K562 (cell line): ENCODE data around the gene FITM1. TPM values are rescaled to one million over a fixed set of nuclear protein-coding genes. Genes with fewer than 3 reads are reported as not detected.
A peak's percentile ranks its signal among the peaks of the same experiment; 100 is the strongest.

Experiments used
- ATAC-seq: fragments of 200-7000 bp; cut with Tn5 transposase; 3 replicates; pipeline ENCODE4 v1.9.1; 2020; ENCODE audit warnings: moderate library complexity
- BruUV-seq: library from RNA; stranded (reverse); fragments of 400-500 nt; replicated peaks from 2 replicates; lab custom pipeline; 2021; lab: Mats Ljungman, UMichigan
- CTCF ChIA-PET: fragments of 300-600 bp; formaldehyde crosslinking; extraction: SDS; loops from one replicate; lab custom pipeline; 2021; ENCODE audit warnings: low intra/inter-chr PET ratio; lab: Yijun Ruan, JAX
- POLR2A ChIA-PET: fragments of 300-600, 350-650 bp; sonication (Branson Sonifier 250); formaldehyde crosslinking; extraction: SDS; loops from one replicate; lab custom pipeline; 2021; ENCODE audit warnings: antibody characterized with exemption, inconsistent platforms; lab: Yijun Ruan, JAX
- DNase-seq, 4 experiments: peaks; one replicate each; pipeline versions ENCODE4 v3.0.0 to v3.0.0-alpha.2; 2011 to 2018; ENCODE audit warnings: low spot score in 3 of 4, mixed read lengths in 3 of 4; ENCODE audit errors: extremely low read depth in 1 of 4
- FAIRE-seq: peaks from 2 replicates; lab custom pipeline; 2011; peaks lifted over from hg19 to GRCh38; lab: Jason Lieb, UNC
- H2AFZ ChIP-seq: 2 replicates; pipeline ENCODE4 v1.6.0; 2011; ENCODE audit warnings: low read depth, low read length, control low read depth, inconsistent platforms
- H3K27ac ChIP-seq: fragments of 200-600 bp; 3 replicates; pipeline ENCODE4 v1.8.0; 2011; ENCODE audit warnings: low read depth, mild to moderate bottlenecking, control low read depth, inconsistent platforms, low read length, moderate library complexity, mixed read lengths; ENCODE audit errors: extremely low read depth
- H3K27me3 ChIP-seq, 2 experiments: fragments of 300-600 bp in 1 of 2; 2 replicates in 1 of 2; 3 replicates in 1 of 2; pipeline versions ENCODE4 v1.6.0 to v1.8.0; 2011; ENCODE audit warnings: inconsistent platforms in 2 of 2, low read length in 2 of 2, mild to moderate bottlenecking in 1 of 2, mixed read lengths in 1 of 2, moderate library complexity in 1 of 2; ENCODE audit not compliant: control insufficient read depth in 2 of 2, insufficient read depth in 2 of 2
- H3K36me3 ChIP-seq: fragments of 300-600 bp; 3 replicates; pipeline ENCODE4 v1.8.0; 2011; ENCODE audit warnings: mild to moderate bottlenecking, low read length, inconsistent platforms; ENCODE audit not compliant: control insufficient read depth, insufficient read depth
- H3K4me1 ChIP-seq, 2 experiments: fragments of 200-600 bp in 1 of 2; replicated peaks in 1 of 2; 2 replicates in 1 of 2; 3 replicates in 1 of 2; pipeline versions ENCODE4 v1.5.1 to v1.8.0; 2011; ENCODE audit warnings: inconsistent platforms in 2 of 2, low read length in 2 of 2, mild to moderate bottlenecking in 1 of 2, mixed read lengths in 1 of 2, moderate library complexity in 1 of 2; ENCODE audit not compliant: control insufficient read depth in 2 of 2, insufficient read depth in 2 of 2
- H3K4me2 ChIP-seq: 2 replicates; pipeline ENCODE4 v1.6.1; 2011; ENCODE audit warnings: low read length, control low read depth, inconsistent platforms, mixed read lengths; ENCODE audit not compliant: insufficient read depth
- H3K4me3 ChIP-seq: fragments of 200-600 bp; sonication (generic), shearing (Covaris generic); 2 replicates; pipeline ENCODE4 v1.5.1; 2016; ENCODE audit warnings: control low read depth, inconsistent platforms
- H3K79me2 ChIP-seq: fragments of 200-600 bp; 3 replicates; pipeline ENCODE4 v1.8.0; 2011; ENCODE audit warnings: low read length, inconsistent platforms; ENCODE audit not compliant: control insufficient read depth, insufficient read depth
- H3K9ac ChIP-seq, 2 experiments: 2 replicates each; pipeline versions ENCODE4 v1.6.0 to v1.6.1; 2011; ENCODE audit warnings: low read depth in 2 of 2, low read length in 2 of 2, control low read depth in 1 of 2, inconsistent platforms in 1 of 2, mild to moderate bottlenecking in 1 of 2, mixed read lengths in 1 of 2; ENCODE audit not compliant: insufficient read depth in 1 of 2
- H3K9me1 ChIP-seq: one replicate; pipeline ENCODE4 v1.6.0; 2011; ENCODE audit warnings: inconsistent platforms, mild to moderate bottlenecking, low read length, moderate library complexity; ENCODE audit not compliant: control insufficient read depth, insufficient read depth
- H3K9me3 ChIP-seq: replicated peaks from 2 replicates; pipeline ENCODE4 v1.5.1; 2011; ENCODE audit warnings: low read depth, low read length, inconsistent platforms; ENCODE audit not compliant: control insufficient read depth, insufficient read depth
- H4K20me1 ChIP-seq: replicated peaks from 2 replicates; pipeline ENCODE4 v1.6.1; 2011; ENCODE audit warnings: low read length, inconsistent platforms, mixed read lengths; ENCODE audit not compliant: control insufficient read depth, insufficient read depth
- ATF3 ChIP-seq, 2 experiments: fragments of 450-650 bp in 1 of 2; sonication (generic) in 1 of 2; formaldehyde crosslinking in 1 of 2; IDR thresholded peaks in 1 of 2; conservative IDR thresholded peaks in 1 of 2; 2 replicates each; pipeline versions ENCODE4 v1.6.1 to v1.8.1; 2016 to 2023; ENCODE audit warnings: mild to moderate bottlenecking in 2 of 2, moderate library complexity in 2 of 2, inconsistent platforms in 1 of 2, missing genetic modification reagents in 1 of 2
- CEBPG ChIP-seq, 3 experiments: fragments of 200-800 bp in 1 of 3; sonication (Bioruptor generic) in 1 of 3; sonication (generic) in 1 of 3; formaldehyde crosslinking in 1 of 3; IDR thresholded peaks in 2 of 3; conservative IDR thresholded peaks in 1 of 3; 2 replicates each; pipeline versions ENCODE4 v1.6.1 to v1.8.0; 2016 to 2022; ENCODE audit warnings: missing compliant biosample characterization in 2 of 3, missing genetic modification characterization in 2 of 3, mild to moderate bottlenecking in 1 of 3, missing genetic modification reagents in 1 of 3
- E4F1 ChIP-seq: fragments of 250-450 bp; sonication (Bioruptor Pico); IDR thresholded peaks from 2 replicates; pipeline ENCODE4 v1.5.0; 2021; ENCODE audit warnings: mild to moderate bottlenecking, borderline replicate concordance
- HNRNPH1 ChIP-seq: fragments of 200-400 bp; formaldehyde crosslinking; optimal IDR thresholded peaks from 2 replicates; pipeline ENCODE3; 2017; ENCODE audit warnings: low read depth, mild to moderate bottlenecking, low read length, moderate library complexity
- ID3 ChIP-seq, 2 experiments: fragments of 250-450 bp in 1 of 2; fragments of 450-650 bp in 1 of 2; sonication (Bioruptor Pico) in 1 of 2; IDR thresholded peaks; 2 replicates each; pipeline versions ENCODE4 v1.6.1 to v1.8.0; 2016 to 2021; ENCODE audit warnings: mild to moderate bottlenecking in 2 of 2, moderate library complexity in 2 of 2, missing compliant biosample characterization in 1 of 2, missing genetic modification characterization in 1 of 2
- SRSF1 ChIP-seq: fragments of 200-400 bp; formaldehyde crosslinking; IDR thresholded peaks from 2 replicates; pipeline ENCODE4 v1.6.1; 2017; ENCODE audit warnings: mild to moderate bottlenecking, low read depth, low read length, moderate library complexity
- TEAD2 ChIP-seq: fragments of 450-650 bp; IDR thresholded peaks from 2 replicates; pipeline ENCODE4 v1.6.1; 2016; ENCODE audit warnings: missing genetic modification characterization, control low read depth, missing compliant biosample characterization
- ZNF175 ChIP-seq: fragments of 200-800 bp; sonication (Bioruptor generic); IDR thresholded peaks from 2 replicates; pipeline ENCODE4 v1.6.1; 2016; ENCODE audit warnings: low read depth, mild to moderate bottlenecking, missing genetic modification characterization, missing compliant biosample characterization
- ZNF584 ChIP-seq: fragments of 200-800 bp; sonication (Bioruptor generic); IDR thresholded peaks from 2 replicates; pipeline ENCODE4 v1.6.1; 2016; ENCODE audit warnings: low read depth, mild to moderate bottlenecking, missing genetic modification characterization, missing compliant biosample characterization
- WGBS: fragments of 100-300 bp; shearing (Covaris generic); methylation state at CpG from one replicate; pipeline ENCODE4 v1.1.6; 2016; ENCODE audit warnings: low coverage, mixed read lengths; ENCODE audit not compliant: insufficient coverage; ENCODE audit errors: missing lambda C conversion rate; 5-methylcytosine and 5-hydroxymethylcytosine counted together
- in situ Hi-C: fragments of 300-500 bp; cut with MboI; formaldehyde crosslinking; loops from 4 replicates; pipeline ENCODE4 v1.15.0; 2018; ENCODE audit warnings: inconsistent platforms, mixed read lengths
- intact Hi-C: fragments of 100-400 bp; cut with micrococcal nuclease; formaldehyde crosslinking; loops from 2 replicates; pipeline ENCODE4 v1.14.2; 2022
- polyA plus RNA-seq, 8 experiments: library from polyadenylated mRNA; depleted of rRNA in 4 of 8; stranded (reverse) in 5 of 8; unstranded in 3 of 8; fragments of >200 nt; fragmentation: Nextera tagmentation in 2 of 8; fragmentation: Illumina TruSeq in 1 of 8; extraction: Ambion mirVana in 2 of 8; extraction: Trizol in 1 of 8; gene quantifications; 2 replicates each; pipeline versions ENCODE4 v1.2.1 to v1.2.3, GENCODE V29; 2011 to 2014; ENCODE audit warnings: inconsistent platforms in 1 of 8, missing spikeins in 1 of 8
- total RNA-seq, 7 experiments: library from RNA; depleted of rRNA in 6 of 7; stranded (reverse); fragments of >200 nt in 6 of 7; fragmentation: Illumina TruSeq in 2 of 7; extraction: Trizol in 2 of 7; gene quantifications; 2 replicates each; pipeline versions ENCODE4 v1.2.1 to v1.2.3, GENCODE V29; 2011 to 2021; ENCODE audit warnings: low replicate concordance in 1 of 7

The FITM1 gene
- total and polyA plus RNA-seq, 9 of the 15 experiments (the other 6 are each of a cell fraction or from before 2014, with no cell fraction given), result 0.09 to 0.20 TPM; not detected in 7

- in situ Hi-C loops, result no loop called here
- Histone ChIP-seq H3K27ac (peak overlapping the region; percentile 26; the same call in 1 of the 3 replicates), H3K9ac (no peak overlapping the region), H4K20me1 (no peaks in the 10 kb centered on the region), H3K79me2 (no peaks in the 10 kb centered on the region), H3K9me3 (no peaks in the 10 kb centered on the region), H3K27me3 (no peaks in the 10 kb centered on the region), H3K36me3 (peaks cover 36% of the 10 kb centered on the region; the same call in 2 of the 3 replicates), H3K4me1 (no peaks in the 10 kb centered on the region; a peak in 1 of 5 replicates), H3K4me3 (no peak overlapping the region), H3K9me1 (no peaks in the 10 kb centered on the region), H3K4me2 (no peak overlapping the region), H2AFZ (no peak overlapping the region)
- FAIRE-seq, result no peak
- ChIA-PET CTCF (no interaction called here), POLR2A (interaction anchor here (0.6 kb wide), 1 partner anchor 221 kb away, joined by 3 read pairs; no protein-coding TSS in a partner anchor)
- peak; percentile 46; the same call in 2 of the 3 replicates for ATAC-seq
- intact Hi-C loops, result no loop called here
- no TSS peak for BruUV-seq
- no peak for DNase-seq
- 65% methylated on average over 2 of the region's 3 CpGs for WGBS
- TF ChIP-seq CEBPG (CRISPR knock-in tag; IDR thresholded peaks at IDR 0.05) (peak; percentile 83), CEBPG (tag; conservative IDR thresholded peaks at IDR 0.05 in 1 of 2, IDR thresholded peaks at IDR 0.05 in 1 of 2) (peak; percentile 69 to 92), ID3 (CRISPR knock-in tag; IDR thresholded peaks at IDR 0.05) (no peak), ID3 (tag; IDR thresholded peaks at IDR 0.05) (no peak), HNRNPH1 (no peak), ZNF175 (CRISPR knock-in tag) (peak; percentile 37; the same call in 1 of the 2 replicates), ZNF584 (CRISPR knock-in tag) (peak; percentile 72; the same call in 1 of the 2 replicates), TEAD2 (tag) (no peak), ATF3 (IDR thresholded peaks at IDR 0.05) (peak; percentile 53; the same call in 1 of the 2 replicates), ATF3 (CRISPR knock-in tag; conservative IDR thresholded peaks at IDR 0.05) (no peak), E4F1 (CRISPR knock-in tag) (no peak), SRSF1 (no peak)
These were observed 37.1 kb downstream of the FITM1 start for GRCh38 chr14:24167469-24168114.
